Stimulated activated CD8-positive, alpha-beta memory T cell treated with anti-CD3 and anti-CD28 coated beads, Interleukin-12 subunit alpha, Interleukin-12 subunit beta, amount 100 ng/mL, for 1 hour (primary cell): ENCODE results near the gene RUSC2.
"Not testable (repeated sequence)": the region's sequence is repeated elsewhere in the genome, so short reads cannot be mapped to it uniquely, and the experiment has no call there.

ENCODE experiments used
- DNase-seq: peaks from one replicate; pipeline ENCODE4 v3.0.0-alpha.2; 2020; ENCODE audit warnings: low read depth

The RUSC2 gene

GRCh38 chr9:35495984-35496383 lies 6.1 kb downstream of the RUSC2 start:
- DNase-seq, result no peak

- not testable (repeated sequence) for DNase-seq
Measured at GRCh38 chr9:35498245-35498644, 8.3 kb downstream of the RUSC2 start.

GRCh38 chr9:35499029-35499700 lies 9.3 kb downstream of the RUSC2 start:
- no peak for DNase-seq

- no peak for DNase-seq
Measured at GRCh38 chr9:35499701-35500030, 9.8 kb downstream of the RUSC2 start.

GRCh38 chr9:35500130-35500748 lies 10.3 kb downstream of the RUSC2 start:
- no peak for DNase-seq

GRCh38 chr9:35501946-35502345 lies 12.0 kb downstream of the RUSC2 start:
- DNase-seq, result no peak

- DNase-seq, result no peak
Measured at GRCh38 chr9:35506359-35506758, 16.4 kb downstream of the RUSC2 start.

- DNase-seq, result no peak
Measured at GRCh38 chr9:35508069-35508468, 18.2 kb downstream of the RUSC2 start.

GRCh38 chr9:35510383-35510753 lies 20.5 kb downstream of the RUSC2 start:
- no peak for DNase-seq

GRCh38 chr9:35510754-35511428 lies 21.0 kb downstream of the RUSC2 start:
- DNase-seq, result no peak

- no peak for DNase-seq
Measured at GRCh38 chr9:35511453-35511852, 21.5 kb downstream of the RUSC2 start.

GRCh38 chr9:35515766-35516165 lies 25.9 kb downstream of the RUSC2 start:
- DNase-seq, result no peak

GRCh38 chr9:35516479-35516878 lies 26.6 kb downstream of the RUSC2 start:
- no peak for DNase-seq

GRCh38 chr9:35517131-35517530 lies 27.2 kb downstream of the RUSC2 start:
- no peak for DNase-seq

GRCh38 chr9:35517552-35518224 lies 27.8 kb downstream of the RUSC2 start:
- DNase-seq, result no peak

GRCh38 chr9:35518225-35518821 lies 28.4 kb downstream of the RUSC2 start:
- no peak for DNase-seq

GRCh38 chr9:35518981-35519679 lies 29.2 kb downstream of the RUSC2 start:
- DNase-seq, result no peak

- DNase-seq, result no peak
Measured at GRCh38 chr9:35519692-35520363, 29.9 kb downstream of the RUSC2 start.

- no peak for DNase-seq
Measured at GRCh38 chr9:35520364-35520710, 30.4 kb downstream of the RUSC2 start.

GRCh38 chr9:35521708-35522107 lies 31.8 kb downstream of the RUSC2 start:
- no peak for DNase-seq

- DNase-seq, result no peak
Measured at GRCh38 chr9:35522187-35522586, 32.3 kb downstream of the RUSC2 start.

- no peak for DNase-seq
Measured at GRCh38 chr9:35522700-35523099, 32.8 kb downstream of the RUSC2 start.
